GM19043 (cell line): ENCODE data around the gene TTLL11.

ENCODE experiments used
- ATAC-seq: cut with Tn5 transposase; IDR thresholded peaks from one replicate; pipeline ENCODE4 v1.9.1; 2021; ENCODE audit warnings: low read depth; ENCODE audit not compliant: unreplicated experiment

The TTLL11 gene

GRCh38 chr9:122092611-122093506 lies at the start of gene TTLL11:
TSS of gene TTLL11 (minus strand) at chr9:122093308. CDS start at chr9:122093148, 160 bp downstream.
- ATAC-seq: peak; percentile 95

- ATAC-seq: no peak
Observed at GRCh38 chr9:122141671-122142070, 48.6 kb upstream of the TTLL11 start.

DNA sequence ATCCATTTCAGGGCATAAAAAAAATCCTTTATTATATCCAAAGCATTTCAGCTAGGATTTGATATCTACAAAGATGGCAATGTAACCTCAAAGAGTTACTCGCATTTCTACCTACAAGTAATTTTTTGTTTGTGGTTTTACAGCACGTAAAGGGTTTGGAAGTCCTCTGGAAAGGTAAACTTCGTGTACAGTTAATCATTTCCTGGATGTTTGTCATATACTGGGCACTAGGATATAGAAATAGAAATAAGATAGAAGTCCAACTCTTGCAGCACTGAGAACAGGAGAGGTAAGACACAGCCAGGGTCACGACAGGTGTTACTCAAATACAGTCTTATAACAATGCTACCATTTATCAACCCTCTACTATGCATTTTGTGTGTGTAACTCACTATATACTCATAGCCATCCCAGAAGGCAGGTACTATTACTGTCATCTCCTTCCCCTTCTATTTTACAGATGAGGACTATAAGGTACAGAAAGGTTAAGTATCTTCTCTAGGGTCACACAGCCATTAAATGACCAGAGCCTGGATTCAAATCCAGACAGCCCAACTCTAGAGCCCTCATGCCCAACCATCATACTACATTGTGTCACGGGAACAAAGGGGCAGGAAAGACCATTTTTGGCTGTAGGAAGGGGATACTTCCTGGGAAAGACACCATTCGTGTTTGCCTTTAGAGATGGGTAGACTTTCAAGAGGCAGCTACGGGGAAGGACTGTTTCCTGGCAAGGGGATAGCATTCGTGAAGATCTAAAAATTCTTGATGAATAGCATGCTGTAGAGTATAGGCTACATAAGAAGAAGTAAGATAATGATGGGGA lies 47.5 kb upstream of the TTLL11 start:
- no peak for ATAC-seq

DNA sequence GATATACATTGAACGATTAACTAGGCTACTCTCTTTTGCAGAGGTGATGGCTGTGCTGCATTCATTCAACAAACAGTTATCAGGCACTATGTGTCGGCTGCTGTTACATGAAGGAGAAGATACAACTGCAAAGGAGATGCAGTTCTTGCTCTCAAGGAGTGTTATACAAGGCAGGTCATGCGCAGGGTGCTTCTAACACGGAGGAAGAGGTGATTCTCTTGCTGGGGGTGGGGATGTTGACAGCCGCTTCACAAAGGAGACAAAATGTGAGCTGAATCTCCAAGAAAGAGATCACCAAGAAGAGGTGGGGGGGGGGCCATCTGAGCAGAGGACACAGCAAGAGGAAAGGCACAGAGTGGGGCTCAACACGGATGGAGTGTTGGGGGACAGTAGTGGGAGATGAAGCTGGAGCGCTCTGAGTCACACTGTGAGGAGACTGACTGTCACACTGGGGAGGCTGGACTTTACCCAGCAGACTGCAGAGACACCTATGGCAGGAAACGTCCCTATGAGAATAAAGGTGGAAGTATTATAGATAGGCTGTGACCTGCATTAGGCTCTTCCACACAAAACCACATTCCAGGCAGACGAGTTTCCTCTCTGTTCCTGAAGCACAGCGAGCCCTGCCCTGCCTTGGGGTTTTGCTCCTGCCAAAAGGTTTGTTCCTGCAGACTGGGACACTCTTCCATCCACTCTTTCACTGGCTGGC lies 45.6 kb upstream of the TTLL11 start:
- ATAC-seq: no peak

DNA sequence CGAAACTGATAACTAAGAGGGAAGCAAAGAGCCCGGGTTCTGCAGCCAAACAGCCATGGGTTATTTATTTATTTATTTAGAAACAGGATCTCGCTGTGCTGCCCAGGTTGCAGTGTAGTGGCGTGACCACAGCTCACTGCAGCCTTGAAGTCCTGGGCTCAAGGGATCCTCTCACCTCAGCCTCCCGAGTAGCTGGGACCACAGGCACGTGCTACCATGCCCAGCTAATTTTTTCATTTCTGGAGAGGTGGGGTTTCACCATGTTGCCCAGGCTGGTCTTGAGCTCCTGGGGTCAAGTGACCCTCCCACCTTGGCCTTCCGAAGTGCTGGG lies 42.4 kb upstream of the TTLL11 start:
- no peak for ATAC-seq

DNA sequence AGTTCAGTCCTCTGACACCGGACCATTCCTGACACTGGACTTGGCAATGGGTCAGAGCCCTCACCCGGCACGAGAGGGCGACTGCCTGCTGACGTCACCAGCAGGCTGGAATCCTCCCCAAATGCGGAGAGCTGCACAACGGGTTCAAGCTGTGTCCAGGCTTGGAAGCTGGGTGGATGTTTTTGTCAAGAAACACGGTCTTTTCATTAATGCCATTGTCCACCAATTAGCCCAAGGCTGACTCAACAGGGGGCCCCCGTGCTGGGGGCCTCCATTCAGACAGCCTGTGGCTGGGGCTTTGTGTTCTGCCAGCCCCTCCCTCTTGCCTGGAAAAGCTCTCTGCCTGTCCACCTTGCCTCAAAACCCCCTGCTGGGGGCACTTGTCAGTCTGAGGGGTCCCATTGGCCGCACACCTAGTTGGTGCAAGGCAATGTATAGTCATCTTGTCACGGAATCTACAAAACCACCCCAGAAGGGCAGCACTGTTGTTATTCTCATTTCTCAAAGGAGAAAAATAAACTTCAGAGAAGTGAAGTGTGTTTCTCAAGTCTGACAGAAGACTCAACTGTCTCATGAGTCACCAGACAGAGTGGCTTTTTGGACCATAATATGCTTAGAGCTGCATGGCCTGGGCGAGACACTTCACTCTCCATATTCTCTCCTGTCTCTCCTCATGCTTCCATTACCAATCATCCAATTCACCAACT lies 41.9 kb upstream of the TTLL11 start:
- no peak for ATAC-seq

DNA sequence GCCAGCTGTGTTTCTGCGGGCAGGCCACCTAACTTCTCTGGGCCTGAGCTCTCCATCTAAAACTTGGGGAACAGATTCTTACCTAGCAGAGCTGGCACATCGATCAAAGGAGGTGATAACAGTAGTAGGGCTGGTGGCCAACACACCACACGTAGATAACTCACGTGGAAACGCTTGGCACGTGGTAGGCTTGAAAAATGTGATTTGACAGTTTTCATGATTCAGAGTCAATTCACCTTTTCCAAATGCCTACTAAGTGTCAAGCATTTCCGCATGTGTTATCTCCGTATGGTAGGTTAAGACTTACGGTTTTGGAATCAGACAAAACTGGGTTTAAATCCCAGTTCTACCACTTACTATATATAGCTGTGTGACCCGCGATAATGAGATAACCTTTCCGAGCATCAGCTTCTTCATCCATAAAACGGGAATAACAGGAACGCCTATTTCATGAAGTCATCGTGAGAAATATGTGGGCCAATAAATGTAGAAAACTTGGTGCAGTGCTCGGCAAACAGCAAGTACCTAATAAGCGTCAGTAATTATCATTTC lies 41.0 kb upstream of the TTLL11 start:
- ATAC-seq: no peak

DNA sequence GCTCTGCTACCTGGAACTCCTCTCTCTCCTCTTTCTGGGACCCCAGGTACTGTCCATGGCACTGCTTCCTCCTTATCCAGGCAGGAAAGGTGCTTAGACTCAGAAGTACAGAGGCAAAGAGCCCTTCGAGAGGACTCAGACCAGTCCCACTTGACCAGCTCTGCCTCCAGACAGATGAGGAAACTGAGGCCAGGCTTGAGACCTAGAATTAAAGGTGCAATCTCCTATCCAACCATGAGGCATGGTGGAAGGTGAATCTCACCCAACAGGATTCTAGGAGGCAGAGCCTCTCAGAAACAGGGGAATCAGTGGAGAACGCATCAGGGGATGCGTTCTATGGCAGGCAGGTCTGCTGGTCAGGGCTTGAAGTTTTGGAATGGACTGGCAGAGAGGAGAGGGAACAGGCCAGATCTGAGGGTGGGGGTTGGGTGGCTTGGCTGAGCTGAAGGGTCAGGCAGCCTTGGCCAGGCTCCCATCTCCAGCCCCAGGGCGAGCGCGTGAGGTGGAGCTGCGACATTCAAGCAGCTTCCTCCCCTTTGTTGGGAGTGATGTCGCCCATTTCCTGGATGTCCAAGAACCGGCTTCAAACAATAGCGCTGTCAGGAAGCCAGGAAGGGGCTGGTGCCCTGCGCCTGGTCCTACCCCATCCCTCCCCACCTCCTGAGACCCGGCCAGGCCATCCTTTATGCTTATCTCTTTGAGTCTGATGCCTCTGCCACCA lies 40.3 kb upstream of the TTLL11 start:
- no peak for ATAC-seq

- ATAC-seq: no peak
Observed at GRCh38 chr9:122132539-122132938, 39.4 kb upstream of the TTLL11 start.

GRCh38 chr9:122131401-122132001 lies 38.4 kb upstream of the TTLL11 start:
- ATAC-seq: no peak

DNA sequence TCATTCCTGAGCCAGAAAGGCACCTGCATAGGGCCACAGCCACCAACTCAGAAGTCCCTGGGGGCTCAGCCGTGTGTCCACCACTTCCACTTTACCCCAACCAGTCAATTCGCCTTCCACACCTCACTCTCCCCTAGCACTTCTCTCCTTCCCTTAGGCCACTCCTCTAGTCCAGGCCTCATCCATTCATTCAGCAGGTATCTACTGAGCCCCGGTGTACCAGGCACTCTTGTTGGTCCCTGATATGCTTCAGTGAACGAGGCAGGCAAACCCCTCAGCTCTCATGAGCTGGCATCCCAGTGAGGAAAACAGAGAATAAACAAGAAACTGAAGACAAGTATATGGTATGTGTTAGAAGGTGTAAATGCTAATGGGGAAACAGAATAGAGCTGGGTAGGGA lies 37.7 kb upstream of the TTLL11 start:
- no peak for ATAC-seq

GRCh38 chr9:122129969-122130368 lies 36.9 kb upstream of the TTLL11 start:
- ATAC-seq: no peak

- no peak for ATAC-seq
Observed at GRCh38 chr9:122128969-122129343, 35.8 kb upstream of the TTLL11 start.

DNA sequence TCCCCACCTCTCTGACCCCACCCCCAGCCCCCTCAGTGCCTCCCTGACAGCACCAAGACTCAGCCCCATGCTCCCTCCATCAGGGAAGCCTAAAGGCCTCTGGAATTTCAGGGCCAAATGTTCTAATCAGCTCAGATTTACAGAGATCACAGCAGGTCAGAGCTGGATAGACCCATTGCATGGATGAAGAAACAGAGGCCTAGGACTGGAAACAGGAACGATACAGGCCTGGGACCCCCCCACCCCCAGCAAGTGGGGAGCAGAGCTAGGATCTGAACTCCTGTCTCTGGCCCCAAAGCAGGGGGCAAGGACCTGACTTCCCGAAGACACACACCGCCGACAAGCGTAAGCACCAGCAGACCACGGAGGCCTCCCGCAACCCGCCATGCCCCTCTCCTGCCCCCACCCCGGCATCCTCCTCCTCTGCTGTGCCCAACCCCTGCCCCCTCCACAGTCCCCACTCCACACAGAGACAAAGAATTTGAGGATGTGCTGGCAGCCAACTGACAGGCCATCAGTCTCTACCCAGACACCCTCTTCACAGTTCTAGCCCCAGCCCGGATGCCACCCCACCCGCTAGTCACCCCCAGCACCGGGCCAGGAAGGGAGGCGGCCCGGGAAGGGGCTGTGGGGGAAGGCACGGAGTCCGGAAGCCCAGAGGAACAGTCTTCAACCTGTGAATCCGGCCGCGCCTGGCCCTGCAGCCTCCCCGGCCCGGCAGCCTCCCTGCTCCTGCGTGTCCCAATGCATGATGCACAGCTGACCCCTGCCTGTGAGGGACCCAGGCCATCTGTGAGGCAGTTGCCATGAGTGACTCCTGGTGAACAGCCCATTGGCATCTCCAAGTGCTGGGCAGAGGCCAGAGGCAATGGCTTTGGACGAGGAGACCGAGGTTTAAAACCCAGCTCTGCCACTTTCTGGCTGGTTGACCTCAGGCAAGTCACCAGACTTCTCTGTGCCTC lies 35.2 kb upstream of the TTLL11 start:
- ATAC-seq: no peak

DNA sequence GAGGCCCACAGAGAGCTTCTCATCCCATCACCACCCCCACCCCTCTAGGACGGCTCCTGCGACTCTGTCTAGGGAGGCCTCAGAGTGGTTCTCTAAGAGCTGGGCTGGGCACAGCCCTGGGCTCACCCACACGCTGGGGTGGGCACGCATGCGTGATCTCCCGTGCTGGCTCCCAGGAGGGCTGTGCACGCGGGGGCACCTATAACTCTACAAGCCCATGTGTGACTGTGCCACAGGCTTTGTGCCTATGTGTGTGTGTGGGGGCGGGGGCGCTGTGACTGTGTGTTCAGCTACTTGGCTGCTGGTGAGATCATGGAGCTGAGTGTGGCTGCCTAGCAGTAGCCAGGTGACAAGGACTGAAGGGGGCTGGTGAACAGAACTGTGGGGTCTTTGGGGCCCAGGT lies 34.3 kb upstream of the TTLL11 start:
- ATAC-seq: no peak

- no peak for ATAC-seq
Observed at GRCh38 chr9:122126331-122127261, 33.5 kb upstream of the TTLL11 start.
